Colonic mucosa (tissue), 4 donors: ENCODE results near the gene CAPN10. TPM values are rescaled to one million over a fixed set of nuclear protein-coding genes. Genes with fewer than 3 reads are reported as not detected.

Experiments used
- DNase-seq: peaks from one replicate; pipeline ENCODE4 v3.0.0-alpha.2; 2020
- H3K27ac ChIP-seq: fragments of 200-600 bp; one replicate; pipeline ENCODE4 v1.8.0; 2021
- H3K27me3 ChIP-seq: fragments of 200-600 bp; one replicate; pipeline ENCODE4 v1.8.0; 2021
- H3K36me3 ChIP-seq: fragments of 200-600 bp; one replicate; pipeline ENCODE4 v1.8.0; 2021
- H3K4me1 ChIP-seq: fragments of 200-600 bp; one replicate; pipeline ENCODE4 v1.8.0; 2021; ENCODE audit warnings: mild to moderate bottlenecking
- H3K4me3 ChIP-seq: fragments of 200-600 bp; one replicate; pipeline ENCODE4 v1.8.0; 2021
- H3K9ac ChIP-seq, 2 donors: one replicate each; pipeline ENCODE4 v1.7.0; 2013; ENCODE audit warnings: control low read depth in 2 of 2, low read depth in 2 of 2, low read length in 2 of 2
- H3K9me3 ChIP-seq: fragments of 200-600 bp; one replicate; pipeline ENCODE4 v1.8.0; 2021
- CTCF ChIP-seq: fragments of 200-600 bp; IDR thresholded peaks from one replicate; pipeline ENCODE4 v1.8.0; 2022; ENCODE audit warnings: antibody characterized with exemption, mild to moderate bottlenecking
- intact Hi-C: fragments of 100-400 bp; cut with DNase I; formaldehyde crosslinking; loops from one replicate; pipeline ENCODE4 v1.14.1; 2022
- total RNA-seq, 2 donors: library from RNA; stranded (reverse); fragmentation: NEBNext Ultra II Directional in 1 of 2; extraction: Animal tissue kit (Norgen Biotek cat#: 25700) in 1 of 2; gene quantifications; one replicate each; pipeline ENCODE4 v1.2.1, GENCODE V29; 2021
- donor health status: healthy.
- donor health status: DM: no; HTN: no; CAD: no.
- donor health status: DM: no; HTN: no; CAD: no.

The CAPN10 gene
- total RNA-seq, 2 donors from 2014 or later, result 29.1 to 47.8 TPM

GRCh38 chr2:240628808-240629618 lies 42.5 kb downstream of the CAPN10 start:
- TF ChIP-seq CTCF, result no peak
- no peak for DNase-seq
- H3K27me3 ChIP-seq, result no peaks in the 10 kb centered on the region
- H3K9me3 ChIP-seq, result no peaks in the 10 kb centered on the region
- no peak overlapping the region for H3K4me3 ChIP-seq
- intact Hi-C loops, result no loop called here
- H3K27ac ChIP-seq, result no peak overlapping the region
- H3K9ac ChIP-seq, result no peak overlapping the region
- H3K36me3 ChIP-seq, result no peaks in the 10 kb centered on the region
- H3K4me1 ChIP-seq, result no peaks in the 10 kb centered on the region

- DNase-seq, result no peak
- no peak overlapping the region for H3K27ac ChIP-seq
- no peaks in the 10 kb centered on the region for H3K4me1 ChIP-seq
- no peaks in the 10 kb centered on the region for H3K27me3 ChIP-seq
- no peaks in the 10 kb centered on the region for H3K36me3 ChIP-seq
- no peaks in the 10 kb centered on the region for H3K9me3 ChIP-seq
- H3K4me3 ChIP-seq, result no peak overlapping the region
- TF ChIP-seq CTCF, result no peak
- H3K9ac ChIP-seq, result no peak overlapping the region
- intact Hi-C loops, result no loop called here
Observed at GRCh38 chr2:240629619-240629967, 43.1 kb downstream of the CAPN10 start.

GRCh38 chr2:240629968-240630770 lies 43.6 kb downstream of the CAPN10 start:
- DNase-seq, result no peak
- intact Hi-C loops, result no loop called here

GRCh38 chr2:240630771-240631547 lies 44.4 kb downstream of the CAPN10 start:
- no peaks in the 10 kb centered on the region for H3K27me3 ChIP-seq
- no peaks in the 10 kb centered on the region for H3K4me1 ChIP-seq
- no peak for DNase-seq
- no peaks in the 10 kb centered on the region for H3K36me3 ChIP-seq
- TF ChIP-seq CTCF, result no peak
- intact Hi-C loops, result no loop called here
- no peak overlapping the region for H3K4me3 ChIP-seq
- H3K27ac ChIP-seq, result no peak overlapping the region
- H3K9me3 ChIP-seq, result no peaks in the 10 kb centered on the region
- no peak overlapping the region for H3K9ac ChIP-seq

More at GRCh38 chr2:240629968-240630770, 43.6 kb downstream of the CAPN10 start:
- H3K36me3 ChIP-seq, result no peaks in the 10 kb centered on the region
- H3K27me3 ChIP-seq, result no peaks in the 10 kb centered on the region
- H3K4me1 ChIP-seq, result no peaks in the 10 kb centered on the region
- no peak overlapping the region for H3K27ac ChIP-seq
- H3K9me3 ChIP-seq, result no peaks in the 10 kb centered on the region
- no peak overlapping the region for H3K9ac ChIP-seq
- TF ChIP-seq CTCF, result no peak
- no peak overlapping the region for H3K4me3 ChIP-seq

- H3K4me1 ChIP-seq, result no peaks in the 10 kb centered on the region
- H3K27ac ChIP-seq, result no peak overlapping the region
- intact Hi-C loops, result no loop called here
- H3K27me3 ChIP-seq, result no peaks in the 10 kb centered on the region
- no peaks in the 10 kb centered on the region for H3K36me3 ChIP-seq
- no peak overlapping the region for H3K4me3 ChIP-seq
- TF ChIP-seq CTCF, result no peak
- no peak overlapping the region for H3K9ac ChIP-seq
- no peaks in the 10 kb centered on the region for H3K9me3 ChIP-seq
- DNase-seq, result no peak
Observed at GRCh38 chr2:240631548-240632305, 45.2 kb downstream of the CAPN10 start.
